ENCODE results near the gene EVL.

Gene EVL

GRCh38 chr14:100032738-100033137 lies 32.5 kb upstream of the EVL start:
- no peak for TF ChIP-seq GATA2 (IDR thresholded peaks at IDR 0.05; ENCODE audit: low read depth, low read length)

GRCh38 chr14:100033347-100034075 lies 31.7 kb upstream of the EVL start:
- TF ChIP-seq GATA2 (IDR thresholded peaks at IDR 0.05; ENCODE audit: low read depth, low read length) (no peak), GATA3 (IDR thresholded peaks at IDR 0.05; ENCODE audit: low read depth, low read length) (no peak)

GRCh38 chr14:100034468-100034867 lies 30.8 kb upstream of the EVL start:
- TF ChIP-seq GATA3 (IDR thresholded peaks at IDR 0.05; ENCODE audit: low read depth, low read length), result no peak
- no peak for TF ChIP-seq GATA2 (IDR thresholded peaks at IDR 0.05; ENCODE audit: low read depth, low read length)

GRCh38 chr14:100034961-100035500 lies 30.2 kb upstream of the EVL start:
- no peak for TF ChIP-seq GATA3 (IDR thresholded peaks at IDR 0.05; ENCODE audit: low read depth, low read length)
- no peak for TF ChIP-seq GATA2 (IDR thresholded peaks at IDR 0.05; ENCODE audit: low read depth, low read length)

GRCh38 chr14:100035700-100036099 lies 29.5 kb upstream of the EVL start:
- TF ChIP-seq GATA3 (IDR thresholded peaks at IDR 0.05; ENCODE audit: low read depth, low read length) (no peak), GATA2 (IDR thresholded peaks at IDR 0.05; ENCODE audit: low read depth, low read length) (no peak)

- TF ChIP-seq GATA2 (IDR thresholded peaks at IDR 0.05; ENCODE audit: low read depth, low read length), result no peak
- TF ChIP-seq GATA3 (IDR thresholded peaks at IDR 0.05; ENCODE audit: low read depth, low read length), result no peak
These were observed 27.9 kb upstream of the EVL start for GRCh38 chr14:100037353-100037752.

- TF ChIP-seq GATA3 (IDR thresholded peaks at IDR 0.05; ENCODE audit: low read depth, low read length) (no peak), GATA2 (IDR thresholded peaks at IDR 0.05; ENCODE audit: low read depth, low read length) (peak; percentile 36; the same call in 1 of the 2 replicates)
These were observed 27.2 kb upstream of the EVL start for GRCh38 chr14:100038065-100038464.

GRCh38 chr14:100039903-100040302 lies 25.3 kb upstream of the EVL start:
- TF ChIP-seq GATA2 (IDR thresholded peaks at IDR 0.05; ENCODE audit: low read depth, low read length) (no peak), GATA3 (IDR thresholded peaks at IDR 0.05; ENCODE audit: low read depth, low read length) (no peak)

- TF ChIP-seq GATA3 (IDR thresholded peaks at IDR 0.05; ENCODE audit: low read depth, low read length), result no peak
- TF ChIP-seq GATA2 (IDR thresholded peaks at IDR 0.05; ENCODE audit: low read depth, low read length), result no peak
These were observed 24.0 kb upstream of the EVL start for GRCh38 chr14:100041271-100041670.

- TF ChIP-seq GATA3 (IDR thresholded peaks at IDR 0.05; ENCODE audit: low read depth, low read length) (no peak), GATA2 (IDR thresholded peaks at IDR 0.05; ENCODE audit: low read depth, low read length) (no peak)
These were observed 22.9 kb upstream of the EVL start for GRCh38 chr14:100042286-100042685.

- TF ChIP-seq GATA2 (IDR thresholded peaks at IDR 0.05; ENCODE audit: low read depth, low read length) (no peak), GATA3 (IDR thresholded peaks at IDR 0.05; ENCODE audit: low read depth, low read length) (no peak)
These were observed 19.4 kb upstream of the EVL start for GRCh38 chr14:100045642-100046344.

- TF ChIP-seq GATA2 (IDR thresholded peaks at IDR 0.05; ENCODE audit: low read depth, low read length) (no peak), GATA3 (IDR thresholded peaks at IDR 0.05; ENCODE audit: low read depth, low read length) (no peak)
These were observed 17.6 kb upstream of the EVL start for GRCh38 chr14:100047600-100047999.

- TF ChIP-seq GATA2 (IDR thresholded peaks at IDR 0.05; ENCODE audit: low read depth, low read length), result no peak
- TF ChIP-seq GATA3 (IDR thresholded peaks at IDR 0.05; ENCODE audit: low read depth, low read length), result no peak
These were observed 16.4 kb upstream of the EVL start for GRCh38 chr14:100048786-100049185.

GRCh38 chr14:100049220-100049619 lies 16.0 kb upstream of the EVL start:
- TF ChIP-seq GATA3 (IDR thresholded peaks at IDR 0.05; ENCODE audit: low read depth, low read length) (no peak), GATA2 (IDR thresholded peaks at IDR 0.05; ENCODE audit: low read depth, low read length) (no peak)

- no peak for TF ChIP-seq GATA3 (IDR thresholded peaks at IDR 0.05; ENCODE audit: low read depth, low read length)
- TF ChIP-seq GATA2 (IDR thresholded peaks at IDR 0.05; ENCODE audit: low read depth, low read length), result no peak
These were observed 14.1 kb upstream of the EVL start for GRCh38 chr14:100051103-100051502.
